CD4-positive, alpha-beta T cell treated with Interleukin-1 beta for 1 hour (primary cell): Measurements from ENCODE around the gene TMEM154.
"Not testable (repeated sequence)": the region's sequence is repeated elsewhere in the genome, so short reads cannot be mapped to it uniquely, and the experiment has no call there.

Experiments used
- DNase-seq, 2 donors: peaks; one replicate each; pipeline ENCODE4 v3.0.0-alpha.2; 2020 to 2022

TMEM154 gene

GRCh38 chr4:152665691-152666395 is 14.0 kb downstream of the TMEM154 start:
- peak in 1 of 2 donors; percentile 31 for DNase-seq

DNA sequence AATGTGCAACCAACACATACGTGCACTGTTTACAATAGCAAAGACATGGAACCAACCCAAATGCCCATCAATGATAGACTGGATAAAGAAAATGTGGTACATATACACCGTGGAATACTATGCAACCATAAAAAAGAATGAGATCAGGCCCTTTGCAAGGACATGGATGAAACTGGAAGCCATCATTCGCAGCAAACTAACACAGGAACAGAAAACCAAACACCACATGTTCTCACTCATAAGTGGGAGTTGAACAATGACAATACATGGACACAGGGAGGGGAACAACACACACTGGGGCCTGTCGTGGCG is 15.8 kb downstream of the TMEM154 start:
- not testable (repeated sequence) for DNase-seq

DNA sequence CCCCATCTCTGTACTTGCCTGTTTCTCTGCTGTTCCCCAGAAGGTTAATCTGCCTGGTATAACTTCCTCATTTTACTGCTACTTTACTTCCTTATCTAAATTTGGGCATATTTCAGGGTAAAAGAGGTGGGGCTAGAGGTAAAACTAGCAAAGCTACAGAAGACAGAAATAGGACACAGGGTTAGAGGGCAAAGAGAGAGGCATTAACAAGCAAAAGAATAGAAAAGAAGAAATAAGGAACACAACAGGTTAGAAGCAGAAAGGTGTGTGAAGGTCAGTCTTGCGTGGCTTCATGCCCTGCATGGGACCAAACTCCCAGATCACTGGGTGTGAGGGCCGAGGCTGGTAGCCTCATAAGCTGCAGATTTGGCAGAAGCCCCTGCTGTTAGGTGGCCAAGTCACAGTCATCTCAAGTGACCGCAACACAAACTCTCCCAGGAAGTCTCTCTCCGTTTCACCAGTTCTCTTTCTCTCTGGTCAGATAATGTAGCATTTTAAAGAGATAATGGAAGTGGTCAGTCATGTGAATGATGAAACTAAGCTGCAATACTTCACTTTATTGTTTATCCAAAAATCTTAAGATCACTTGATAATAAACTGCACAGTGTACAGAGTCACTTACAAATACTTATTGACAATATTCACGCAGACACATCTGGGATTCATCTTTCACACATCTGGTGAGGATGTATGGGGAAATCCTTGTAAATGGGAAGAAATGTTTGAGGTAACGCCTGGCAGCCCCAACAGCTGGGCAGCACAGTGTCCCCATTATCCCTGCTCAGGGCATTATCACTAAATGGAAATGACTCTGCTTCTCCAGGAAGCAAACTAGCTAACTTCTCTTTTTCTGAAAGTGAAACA is 16.4 kb downstream of the TMEM154 start:
- no peak for DNase-seq

DNA sequence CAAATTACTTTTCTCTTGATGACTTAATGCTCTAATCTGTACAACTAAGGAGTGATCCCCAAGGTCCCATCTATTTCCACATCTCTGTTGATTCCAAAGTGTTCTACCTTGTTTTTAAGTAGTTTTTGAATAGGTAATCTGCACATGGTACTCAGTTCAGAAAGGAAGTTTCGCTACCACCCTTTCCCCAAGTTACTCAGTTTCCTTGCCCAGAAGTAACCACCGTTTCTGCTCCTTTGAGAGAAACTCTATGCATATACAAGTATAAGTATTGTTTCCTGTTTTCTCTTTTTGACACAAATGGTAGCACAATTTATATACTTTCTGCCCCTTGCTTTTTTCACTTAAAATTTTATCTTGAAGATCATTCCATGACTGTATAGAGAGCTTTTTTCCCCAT is 18.1 kb downstream of the TMEM154 start:
- DNase-seq = no peak

DNA sequence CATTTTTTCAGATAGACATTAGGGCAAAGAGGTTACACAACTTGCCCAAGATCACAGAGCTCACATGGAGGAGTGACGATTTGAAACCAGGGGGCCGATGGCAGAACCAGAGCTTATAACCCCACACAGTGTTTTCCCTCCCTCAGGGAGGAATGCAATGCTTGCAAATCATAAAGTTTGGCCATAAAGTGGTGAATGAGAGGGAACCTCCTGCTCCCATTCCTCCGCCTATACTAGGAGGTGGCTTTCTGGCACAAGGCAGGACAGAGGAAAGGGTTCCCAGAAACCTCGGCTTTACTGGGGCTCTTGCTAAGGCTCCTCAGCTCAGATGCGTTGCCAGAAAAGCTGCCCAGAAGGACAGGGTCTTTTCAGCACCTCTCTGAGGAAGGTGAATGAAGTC is 19.3 kb downstream of the TMEM154 start:
- DNase-seq = no peak

DNA sequence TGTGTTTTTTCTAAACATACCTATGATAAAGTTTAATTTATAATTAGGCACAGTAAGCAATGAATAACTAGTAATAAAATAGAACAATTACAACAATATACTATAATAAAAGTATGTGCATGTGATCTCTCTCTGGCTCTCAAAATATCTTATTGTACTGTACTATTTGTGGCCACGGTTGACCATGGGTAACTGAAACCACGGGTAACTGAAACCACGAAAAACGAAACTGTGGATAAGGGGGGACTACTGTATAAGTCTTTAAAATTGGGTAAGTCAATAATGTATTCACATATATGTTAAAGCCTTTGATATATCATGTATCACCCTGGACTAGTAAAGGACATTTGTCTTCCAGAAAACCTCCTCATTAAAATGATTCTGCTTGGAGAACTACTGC is 20.0 kb downstream of the TMEM154 start:
- DNase-seq = no peak

- no peak for DNase-seq
Measured at GRCh38 chr4:152657657-152658056, 22.1 kb downstream of the TMEM154 start.

- no peak for DNase-seq
Measured at GRCh38 chr4:152655272-152656129, 24.3 kb downstream of the TMEM154 start.

- DNase-seq = no peak
Measured at GRCh38 chr4:152652102-152652501, 27.7 kb downstream of the TMEM154 start.

- no peak for DNase-seq
Measured at GRCh38 chr4:152651473-152652060, 28.2 kb downstream of the TMEM154 start.

GRCh38 chr4:152646221-152646620 is 33.6 kb downstream of the TMEM154 start:
- DNase-seq = no peak

GRCh38 chr4:152644130-152644529 is 35.7 kb downstream of the TMEM154 start:
- no peak for DNase-seq

DNA sequence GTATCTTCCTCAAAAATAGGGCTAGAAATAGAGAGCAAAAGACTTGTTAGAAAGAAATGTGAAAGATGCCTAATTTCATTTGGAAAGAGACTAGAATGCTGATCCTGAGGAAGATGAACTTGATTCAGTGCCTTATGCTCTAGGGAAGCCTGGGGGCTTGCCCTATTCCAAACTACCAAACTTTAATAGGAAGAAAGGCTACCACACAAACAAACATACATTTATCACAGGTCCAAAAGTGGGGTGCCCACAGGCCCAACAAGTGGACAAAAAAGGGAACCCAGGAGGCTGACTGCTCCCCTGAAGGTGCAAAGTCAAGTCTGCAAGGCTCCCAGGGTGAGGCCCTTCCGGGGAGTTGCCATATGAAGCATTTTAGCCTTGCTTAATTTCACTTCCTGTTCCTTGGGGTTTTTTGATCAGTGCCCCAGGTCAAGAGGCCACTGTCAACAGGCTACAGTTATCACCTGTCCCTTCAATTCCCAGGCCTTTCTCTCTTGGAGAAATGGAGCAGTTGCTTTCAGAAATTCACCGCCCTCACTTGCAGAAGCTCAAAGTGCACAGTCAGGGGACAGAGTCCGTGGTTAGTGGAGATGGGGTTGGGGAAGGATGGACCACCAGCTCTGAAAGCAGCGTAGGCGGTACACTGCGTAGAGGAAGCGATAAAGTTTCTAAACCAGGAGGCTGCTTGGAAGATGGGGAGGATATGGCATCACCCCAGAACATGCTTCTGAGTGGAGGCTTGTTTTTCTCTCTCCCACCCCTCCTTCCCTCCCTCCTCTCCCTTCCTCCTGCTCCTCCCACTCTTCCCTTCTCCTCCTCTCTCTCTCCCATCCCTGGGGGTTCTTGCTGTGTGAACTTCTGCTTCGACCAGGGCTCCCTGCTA is 36.4 kb downstream of the TMEM154 start:
- DNase-seq = peak; percentile 32 to 67

- DNase-seq = peak in 1 of 2 donors; percentile 43
Measured at GRCh38 chr4:152640058-152640921, 39.5 kb downstream of the TMEM154 start.

DNA sequence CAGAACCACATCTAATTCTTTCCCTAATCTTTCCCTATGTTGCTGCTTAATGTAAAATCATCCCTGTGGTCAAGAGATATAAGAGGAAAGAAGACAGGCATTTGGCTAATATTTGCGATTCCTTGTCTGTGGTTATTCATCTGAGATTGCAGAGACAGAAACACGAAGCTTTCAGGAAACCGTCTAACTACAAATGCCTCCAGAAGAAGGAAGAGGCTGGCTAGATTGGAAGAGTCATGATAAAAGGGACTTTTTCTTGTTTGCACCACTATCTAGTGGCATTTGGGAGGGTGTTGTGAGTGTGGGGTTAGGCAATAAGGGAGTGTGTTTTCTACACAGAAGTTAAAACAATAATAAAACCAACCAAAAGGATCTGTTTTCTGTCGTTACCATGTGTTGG is 43.9 kb downstream of the TMEM154 start:
- peak in 1 of 2 donors; percentile 31 for DNase-seq

- DNase-seq = no peak
Measured at GRCh38 chr4:152634110-152634760, 45.6 kb downstream of the TMEM154 start.

GRCh38 chr4:152633118-152633517 is 46.7 kb downstream of the TMEM154 start:
- no peak for DNase-seq

- DNase-seq = no peak
Measured at GRCh38 chr4:152630324-152630723, 49.5 kb downstream of the TMEM154 start.

GRCh38 chr4:152629908-152630307 is 49.9 kb downstream of the TMEM154 start:
- DNase-seq = no peak

DNA sequence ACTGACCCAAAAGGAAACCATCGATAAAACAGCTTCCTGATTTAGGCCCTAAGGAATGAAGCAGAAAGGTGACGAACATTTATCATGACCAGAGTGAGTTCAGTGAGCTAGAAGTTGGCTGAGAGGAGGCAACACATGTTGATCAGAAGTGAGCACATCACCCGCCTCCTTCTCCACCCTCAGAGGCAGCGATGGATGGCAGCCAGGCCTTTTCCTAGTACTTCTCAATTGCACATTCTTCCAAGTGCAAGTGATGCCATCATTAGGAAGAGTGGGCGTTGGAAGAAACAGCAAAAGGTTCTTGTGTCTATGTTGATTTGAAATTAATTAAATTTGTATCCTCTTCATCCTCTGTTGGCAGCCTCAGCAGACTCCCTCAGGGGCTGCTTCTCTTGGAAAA is 51.7 kb downstream of the TMEM154 start:
- no peak for DNase-seq
